ENCODE measurements around the gene CAPN11. TPM values are rescaled to one million over a fixed set of nuclear protein-coding genes. Genes with fewer than 3 reads are reported as not detected.

Gene CAPN11
- total and polyA plus RNA-seq, 9 of the 15 experiments (the other 6 are each of a cell fraction or from before 2014, with no cell fraction given): 0.03 to 0.61 (median 0.17) TPM; not detected in 1

- no peak for TF ChIP-seq KAT7 (CRISPR knock-in tag; IDR thresholded peaks at IDR 0.05; ENCODE audit: borderline replicate concordance)
- TF ChIP-seq ZBTB11 (CRISPR knock-in tag; IDR thresholded peaks at IDR 0.05): no peak
- peak; percentile 42; the same call in 1 of the 2 replicates for TF ChIP-seq GABPB1 (CRISPR knock-in tag; IDR thresholded peaks at IDR 0.05)
- TF ChIP-seq ZNF24 (IDR thresholded peaks at IDR 0.05): no peak; the same call in 1 of the 2 replicates
- no peak for TF ChIP-seq ZNF274 (IDR thresholded peaks at IDR 0.05; ENCODE audit: borderline replicate concordance, low read depth, low read length)
- TF ChIP-seq POLR2AphosphoS2 (IDR thresholded peaks at IDR 0.05; ENCODE audit: low read length): no peak
- TF ChIP-seq FOXP1 (CRISPR knock-in tag; IDR thresholded peaks at IDR 0.05): no peak
- no peak for TF ChIP-seq ATF6 (CRISPR knock-in tag; IDR thresholded peaks at IDR 0.05)
- TF ChIP-seq HDGF (IDR thresholded peaks at IDR 0.05): peak; percentile 79; the same call in 1 of the 2 replicates
- TF ChIP-seq SPI1 (IDR thresholded peaks at IDR 0.05; ENCODE audit: borderline replicate concordance, low read depth, low read length): no peak
- no peak for TF ChIP-seq ZNF444 (CRISPR knock-in tag; IDR thresholded peaks at IDR 0.05)
- no peak for TF ChIP-seq HIVEP1 (CRISPR knock-in tag; IDR thresholded peaks at IDR 0.05)
- peak; percentile 90 for TF ChIP-seq RB1 (IDR thresholded peaks at IDR 0.05; ENCODE audit: low read depth)
- TF ChIP-seq ZNF592 (IDR thresholded peaks at IDR 0.05): no peak
Measured at GRCh38 chr6:44172731-44173500, 14.3 kb downstream of the CAPN11 start (continued).

All from K562 (cell line).